COLO668 (cell line): ENCODE measurements around the gene YDJC.
"Not testable (repeated sequence)": the region's sequence is repeated elsewhere in the genome, so short reads cannot be mapped to it uniquely, and the experiment has no call there.

Experiments used
- DNase-seq: peaks from one replicate; lab custom pipeline; 2025; ENCODE audit not compliant: unreplicated experiment; lab: John Stamatoyannopoulos, UW

YDJC gene

DNA sequence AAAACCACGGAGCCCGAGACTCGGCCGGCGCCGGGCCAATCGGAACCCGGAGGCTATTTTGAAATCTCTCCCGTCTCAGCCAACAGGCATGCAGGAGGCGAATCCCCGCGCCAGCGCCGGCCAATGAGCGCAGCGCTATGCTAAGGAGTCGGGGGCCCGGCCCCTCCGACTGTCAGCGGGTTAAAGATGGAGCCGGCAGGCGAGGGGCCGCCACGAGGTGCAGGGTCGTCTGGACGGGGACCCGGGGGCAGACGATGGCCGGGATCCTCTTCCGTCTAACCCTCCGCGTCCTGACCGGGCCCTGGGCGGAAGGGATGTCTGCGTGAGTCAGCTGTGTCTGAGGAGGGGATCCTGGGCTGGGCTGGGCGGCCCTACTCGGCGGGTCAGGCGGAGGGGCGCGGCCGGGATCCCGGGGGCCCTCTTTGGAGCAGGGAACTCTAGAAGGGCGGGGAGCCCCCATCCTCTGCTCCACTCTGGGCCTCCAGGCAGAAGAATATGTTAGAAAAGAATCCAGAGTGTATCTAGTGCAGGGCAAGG, 22.3 kb upstream of the YDJC start:
- DNase-seq: peak; percentile 92

DNA sequence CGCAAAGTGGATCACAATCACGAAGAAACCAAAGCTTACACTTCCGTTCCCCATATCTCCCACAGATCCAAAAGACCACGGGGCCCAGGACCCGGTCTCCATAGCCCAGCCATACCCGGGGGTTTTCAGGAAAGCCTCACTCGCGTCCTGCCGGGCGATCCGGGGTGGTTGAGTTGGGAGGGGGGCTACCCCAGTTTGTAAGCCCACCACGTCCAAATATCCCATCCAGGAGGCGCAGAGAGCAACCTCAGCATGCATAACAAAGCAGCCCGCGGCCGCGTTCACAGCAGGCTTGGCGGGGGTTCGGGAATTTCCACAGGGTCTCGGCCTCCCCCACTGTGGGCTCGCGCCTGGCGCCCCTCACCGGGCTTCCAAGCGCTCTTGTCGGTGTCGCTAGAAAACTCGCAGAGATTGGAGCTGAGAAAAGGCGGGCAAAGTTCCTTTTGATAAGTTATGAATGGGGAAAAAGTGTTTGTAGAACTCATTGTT, 21.7 kb upstream of the YDJC start:
- peak; percentile 62 for DNase-seq

DNA sequence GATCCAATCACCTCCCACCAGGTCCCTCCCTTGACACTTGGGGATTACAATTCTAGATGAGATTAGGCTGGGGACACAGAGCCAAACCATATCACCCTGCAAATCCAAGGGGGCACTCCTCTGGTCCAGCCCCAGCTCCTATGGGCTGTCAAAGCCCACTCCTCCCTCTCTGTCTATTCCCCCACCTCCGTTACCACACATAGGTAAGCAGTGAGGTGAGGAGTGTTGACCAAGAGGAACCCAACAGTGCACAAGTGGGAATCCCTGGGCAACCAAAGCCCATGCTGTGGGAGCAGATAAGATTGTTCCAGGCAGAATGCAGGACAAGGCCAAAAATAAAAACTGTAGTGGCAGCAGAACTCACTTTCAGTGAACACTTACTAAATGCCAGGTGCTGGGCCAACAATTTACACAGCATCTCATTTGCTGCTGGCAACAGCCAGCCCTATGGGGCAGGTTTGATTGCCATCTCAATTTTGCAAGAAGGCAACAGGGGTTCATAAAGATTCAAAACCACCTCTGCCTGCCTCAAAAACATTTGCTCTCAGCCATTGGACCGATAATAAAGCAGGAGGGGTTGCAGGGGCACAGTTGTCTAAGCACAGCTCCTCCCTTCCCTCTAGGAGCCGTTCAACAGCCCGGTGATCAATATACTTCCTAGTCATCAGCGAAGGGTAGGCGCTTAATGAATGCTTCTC, 21.1 kb upstream of the YDJC start:
- DNase-seq: peak; percentile 51

DNA sequence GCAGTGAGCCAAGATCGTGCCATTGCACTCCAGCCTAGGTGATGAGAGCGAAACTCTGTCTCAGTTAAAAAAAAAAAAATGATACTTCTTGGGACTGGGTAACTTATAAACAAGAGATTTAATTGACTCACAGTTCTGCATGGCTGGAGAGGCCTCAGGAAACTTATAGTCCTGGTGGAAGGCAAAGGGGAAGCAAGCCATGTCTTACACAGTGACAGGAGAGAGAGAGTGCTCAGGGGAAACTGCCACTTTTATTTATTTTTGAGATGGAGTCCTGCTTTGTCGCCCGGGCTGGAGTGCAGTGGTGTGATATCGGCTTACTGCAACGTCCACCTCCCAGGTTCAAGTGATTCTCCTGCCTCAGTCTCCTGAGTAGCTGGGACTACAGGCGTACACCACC, 20.5 kb upstream of the YDJC start:
- DNase-seq: no peak

DNA sequence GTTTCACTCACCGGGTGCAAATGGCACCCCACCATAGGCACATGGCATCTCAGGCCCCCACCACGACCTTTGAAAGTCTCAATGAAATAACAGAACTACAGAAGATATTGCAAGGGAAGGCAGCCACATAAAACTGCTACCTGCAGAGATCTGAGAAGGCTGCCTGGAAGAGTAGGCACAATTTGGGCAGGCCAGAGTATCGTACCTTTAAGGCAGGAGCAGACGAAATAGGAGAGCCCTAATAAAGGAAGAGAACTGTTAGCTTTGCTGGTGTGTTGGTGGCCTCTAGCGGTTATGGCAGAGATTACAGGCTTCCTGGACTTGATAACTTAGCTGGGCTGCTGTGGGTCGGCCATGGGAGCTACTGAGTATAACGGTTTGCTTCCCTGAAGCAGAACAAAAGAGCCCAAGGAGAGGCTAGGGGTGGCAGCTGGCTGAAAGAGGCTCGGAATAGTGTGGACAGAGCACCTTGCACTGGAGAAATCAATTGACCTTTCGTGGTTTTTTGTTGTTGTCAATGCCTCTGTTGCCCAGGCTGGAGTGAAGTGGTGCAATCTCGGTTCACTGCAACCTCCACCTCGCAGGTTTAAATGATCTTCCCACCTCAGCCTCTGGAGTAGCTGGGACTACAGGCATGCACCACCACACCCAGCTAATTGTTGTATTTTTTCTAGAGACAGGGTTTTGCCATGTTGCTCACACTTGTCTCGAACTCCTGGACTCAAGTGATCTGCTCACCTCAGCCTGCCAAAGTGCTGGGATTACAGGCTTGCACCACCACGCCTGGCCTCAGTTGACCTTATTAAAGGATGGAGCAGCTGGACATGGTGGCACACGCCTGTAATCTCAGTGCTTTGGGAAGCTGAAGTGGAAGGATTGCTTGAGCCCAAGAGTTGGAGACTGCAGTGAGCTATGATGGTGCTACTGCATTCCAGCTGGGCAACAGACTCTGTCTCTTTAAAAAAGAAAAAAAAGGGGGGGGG, 17.1 kb upstream of the YDJC start:
- DNase-seq: peak; percentile 72

DNA sequence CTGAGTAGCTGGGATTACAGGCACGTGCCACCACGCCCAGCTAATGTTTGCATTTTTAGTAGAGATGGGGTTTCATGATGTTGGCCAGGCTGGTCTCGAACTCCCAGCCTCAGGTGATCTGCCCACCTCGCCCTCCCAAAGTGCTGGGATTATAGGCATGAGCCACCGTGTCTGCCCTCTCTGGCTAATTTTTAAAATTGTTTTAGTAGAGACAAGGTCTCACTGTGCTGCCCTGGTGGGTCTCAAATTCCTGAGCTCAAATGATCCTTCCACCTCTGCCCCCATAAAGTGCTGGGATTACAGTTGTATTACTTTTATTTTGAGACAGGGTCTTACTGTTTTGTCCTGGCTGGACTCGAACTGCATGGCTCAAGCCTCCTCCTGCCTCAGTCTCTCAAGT, 15.7 kb upstream of the YDJC start:
- DNase-seq: not testable (repeated sequence)

DNA sequence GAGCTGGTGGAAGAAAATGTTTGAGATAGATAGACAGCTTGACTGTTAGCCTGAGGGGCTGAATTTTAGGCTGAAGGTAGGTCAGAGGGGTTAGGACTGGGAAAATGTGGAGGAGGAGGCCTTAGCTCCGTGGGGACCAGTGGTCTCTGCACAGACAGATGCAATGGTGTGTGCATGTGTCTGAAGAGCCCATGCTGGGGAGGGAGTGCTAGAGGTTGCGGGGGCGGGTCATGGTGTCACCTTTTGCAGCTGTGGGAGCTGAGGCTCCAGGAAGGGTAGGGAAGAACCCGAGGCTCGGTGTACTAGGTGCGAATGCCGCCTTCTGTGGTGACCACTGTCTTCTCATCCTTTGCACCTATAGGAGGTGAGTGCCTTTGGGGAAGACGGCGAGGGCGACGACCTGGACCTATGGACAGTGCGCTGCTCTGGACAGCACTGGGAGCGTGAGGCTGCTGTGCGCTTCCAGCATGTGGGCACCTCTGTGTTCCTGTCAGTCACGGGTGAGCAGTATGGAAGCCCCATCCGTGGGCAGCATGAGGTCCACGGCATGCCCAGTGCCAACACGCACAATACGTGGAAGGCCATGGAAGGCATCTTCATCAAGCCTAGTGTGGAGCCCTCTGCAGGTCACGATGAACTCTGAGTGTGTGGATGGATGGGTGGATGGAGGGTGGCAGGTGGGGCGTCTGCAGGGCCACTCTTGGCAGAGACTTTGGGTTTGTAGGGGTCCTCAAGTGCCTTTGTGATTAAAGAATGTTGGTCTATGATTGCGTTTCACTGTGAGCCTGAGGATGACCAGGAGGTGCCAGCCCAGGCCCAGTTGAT, 13.9 kb upstream of the YDJC start:
- no peak for DNase-seq

DNA sequence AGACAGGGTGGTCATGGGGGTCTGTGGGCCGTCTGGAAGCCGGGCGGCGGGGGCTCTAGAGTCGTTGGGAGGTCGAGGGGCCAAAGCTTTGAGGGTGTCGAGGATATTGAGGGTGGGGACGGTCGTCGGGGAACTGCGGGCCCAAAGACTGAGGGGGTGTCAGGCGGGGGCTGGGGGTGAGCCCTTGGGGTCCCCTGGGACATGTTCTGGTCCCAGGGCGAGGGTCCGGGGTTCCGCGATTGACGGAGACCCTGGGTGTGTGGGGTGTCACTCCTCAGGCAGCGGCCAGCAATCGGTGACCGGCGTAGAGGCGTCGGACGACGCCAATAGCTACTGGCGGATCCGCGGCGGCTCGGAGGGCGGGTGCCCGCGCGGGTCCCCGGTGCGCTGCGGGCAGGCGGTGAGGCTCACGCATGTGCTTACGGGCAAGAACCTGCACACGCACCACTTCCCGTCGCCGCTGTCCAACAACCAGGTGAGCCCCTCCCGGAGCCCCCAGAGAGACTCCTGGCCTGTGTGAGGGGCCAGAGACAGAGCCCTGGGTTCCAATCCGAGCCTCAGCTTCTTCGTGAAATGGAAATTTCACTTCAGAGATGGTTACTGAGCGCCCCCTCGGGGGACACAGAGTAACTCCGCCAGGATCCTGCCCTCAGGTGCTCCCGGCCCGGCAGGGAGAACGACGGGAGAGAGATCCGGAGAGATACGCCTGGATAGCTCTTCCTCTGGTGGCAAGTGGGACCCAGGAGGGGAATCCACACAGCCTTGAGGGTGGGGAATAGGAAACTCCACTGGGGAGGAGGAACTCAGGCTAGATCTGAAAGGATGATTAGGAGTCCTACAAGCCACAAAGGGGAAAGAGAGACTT, 13.0 kb upstream of the YDJC start:
- DNase-seq: peak; percentile 80

DNA sequence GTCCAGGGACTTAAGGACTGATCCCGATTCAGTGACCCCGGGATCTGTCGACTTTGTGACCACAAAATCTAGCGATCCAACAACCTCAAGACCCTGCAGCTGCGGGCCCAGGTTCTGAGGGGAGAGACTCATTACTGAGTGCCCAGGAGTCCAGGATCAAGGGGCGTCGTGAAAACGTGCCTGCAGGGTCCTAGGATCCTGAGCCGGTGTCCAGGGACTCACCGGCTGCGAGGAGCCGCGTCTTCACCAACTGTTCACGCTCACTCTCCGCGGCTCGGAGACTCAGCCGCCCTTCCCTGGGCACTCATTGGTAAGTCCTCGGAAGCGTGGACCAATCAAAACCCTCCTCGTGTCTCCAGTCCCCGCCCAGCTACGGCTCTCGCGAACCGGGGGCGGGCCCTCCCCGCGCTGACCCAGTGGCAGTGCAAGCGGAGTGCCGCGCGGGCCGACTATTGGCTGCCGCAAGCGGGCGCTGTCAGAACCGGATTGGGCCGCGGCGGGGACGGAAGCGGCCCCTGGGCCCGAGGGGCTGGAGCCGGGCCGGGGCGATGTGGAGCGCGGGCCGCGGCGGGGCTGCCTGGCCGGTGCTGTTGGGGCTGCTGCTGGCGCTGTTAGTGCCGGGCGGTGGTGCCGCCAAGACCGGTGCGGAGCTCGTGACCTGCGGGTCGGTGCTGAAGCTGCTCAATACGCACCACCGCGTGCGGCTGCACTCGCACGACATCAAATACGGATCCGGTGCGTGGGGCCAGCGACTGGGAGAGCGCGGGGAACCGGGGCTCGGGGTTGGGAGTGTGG, 12.2 kb upstream of the YDJC start, which contains the start of gene SDF2L1:
TSS of gene SDF2L1 (plus strand) at position 514 of the 795 bp plus-strand sequence. CDS start at position 549, 35 bp downstream.
- peak; percentile 98 for DNase-seq

DNA sequence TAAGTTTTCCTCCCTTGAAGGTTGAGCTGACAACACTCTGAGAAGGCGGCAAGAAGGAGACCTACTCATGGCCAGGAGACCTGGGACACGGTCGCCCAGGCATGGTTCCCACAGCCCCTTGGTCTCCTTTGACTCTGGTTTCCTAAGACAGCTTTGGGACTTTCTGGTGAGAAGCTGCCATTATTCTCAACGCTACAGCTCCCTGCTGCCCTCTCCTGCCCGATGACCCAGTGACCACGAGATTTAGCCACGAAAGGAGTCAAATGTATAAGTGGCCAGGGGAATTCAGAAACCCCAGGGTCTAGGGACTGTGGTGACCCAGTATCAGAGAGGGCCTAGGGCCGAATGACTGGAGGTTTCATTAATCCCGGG, 11.6 kb upstream of the YDJC start:
- peak; percentile 43 for DNase-seq

DNA sequence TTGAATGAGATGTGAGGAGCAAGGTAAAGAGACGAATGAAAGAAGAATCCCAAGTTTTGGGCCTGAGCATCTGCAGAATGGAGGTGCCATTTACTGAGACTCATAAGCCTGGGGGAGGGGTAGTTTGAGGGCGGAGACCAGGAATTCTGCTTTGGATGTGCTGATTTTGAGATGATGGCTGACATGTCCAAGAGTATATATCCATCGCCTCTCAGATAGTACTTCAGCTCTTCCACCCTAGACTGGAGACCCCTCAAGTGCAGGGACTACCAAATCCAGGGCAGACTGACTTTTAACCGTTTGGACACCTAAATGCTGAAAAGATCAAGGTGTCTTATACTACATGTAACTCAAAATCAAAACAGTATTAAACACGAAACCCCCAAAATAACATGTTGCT, 11.0 kb upstream of the YDJC start:
- DNase-seq: no peak

DNA sequence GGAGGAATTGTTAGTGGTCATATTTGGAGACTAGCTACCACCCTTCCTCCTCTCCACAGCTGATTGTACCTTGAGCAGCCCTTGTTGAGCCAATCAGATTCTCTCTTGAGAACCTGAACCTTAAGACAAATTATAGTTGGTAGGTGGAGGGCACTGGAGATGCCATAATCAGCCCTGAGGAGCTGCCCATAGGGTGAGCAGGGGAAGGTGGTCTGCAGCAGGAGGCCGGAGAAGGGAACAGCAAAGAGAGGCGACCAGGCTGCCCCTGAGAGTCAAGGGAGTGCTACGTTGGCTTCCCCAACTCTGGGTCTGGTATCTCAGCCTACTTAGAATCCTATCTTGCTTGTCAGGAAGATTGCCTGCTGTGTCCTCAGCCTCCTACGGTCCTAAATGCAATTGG, 9.5 kb upstream of the YDJC start:
- no peak for DNase-seq

DNA sequence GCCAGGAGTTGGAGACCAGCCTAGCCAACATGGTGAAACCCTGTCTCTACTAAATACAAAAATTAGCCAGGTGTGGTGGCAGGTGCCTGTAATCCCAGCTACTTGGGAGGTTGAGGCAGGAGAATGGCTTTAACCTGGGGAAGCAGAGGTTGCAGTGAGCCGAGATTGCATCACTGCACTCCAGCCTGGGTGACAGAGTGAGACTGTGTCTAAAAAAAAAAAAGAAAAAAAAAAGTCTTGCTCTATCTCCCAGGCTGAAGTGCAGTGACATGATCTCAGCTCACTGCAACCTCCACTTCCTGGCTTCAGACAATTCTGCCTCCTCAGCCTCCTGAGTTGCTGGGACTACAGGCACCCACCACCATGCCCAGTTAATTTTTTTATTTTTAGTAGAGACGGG, 7.6 kb upstream of the YDJC start:
- not testable (repeated sequence) for DNase-seq

DNA sequence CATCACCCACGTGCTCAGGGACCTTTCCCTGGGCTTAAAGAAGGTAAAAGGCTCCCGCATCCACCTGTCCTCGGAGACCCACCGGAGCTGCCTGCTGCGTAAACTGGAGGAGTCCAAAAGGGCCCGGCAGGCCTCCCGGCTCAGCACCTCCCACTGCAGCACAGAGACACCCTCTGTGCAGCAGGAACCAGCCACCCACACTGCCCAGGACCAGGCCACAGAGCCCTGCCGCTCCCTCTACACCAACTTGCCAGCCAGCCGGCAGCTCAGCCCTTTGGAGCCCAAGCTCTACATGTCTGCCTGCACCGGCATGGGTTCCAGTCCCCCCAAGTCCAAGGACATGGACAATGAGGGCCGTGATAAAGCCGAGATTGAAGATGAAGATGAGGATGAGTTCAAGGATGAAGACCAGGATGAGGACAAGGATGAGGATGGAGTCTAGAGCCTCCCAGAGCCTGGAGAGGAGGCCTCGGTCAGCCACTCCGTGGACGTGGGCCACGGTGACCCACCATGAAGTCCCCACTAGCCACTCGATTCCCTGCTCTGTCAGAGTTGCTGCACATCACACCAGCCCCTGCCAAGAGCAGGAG, 6.9 kb upstream of the YDJC start:
- no peak for DNase-seq

DNA sequence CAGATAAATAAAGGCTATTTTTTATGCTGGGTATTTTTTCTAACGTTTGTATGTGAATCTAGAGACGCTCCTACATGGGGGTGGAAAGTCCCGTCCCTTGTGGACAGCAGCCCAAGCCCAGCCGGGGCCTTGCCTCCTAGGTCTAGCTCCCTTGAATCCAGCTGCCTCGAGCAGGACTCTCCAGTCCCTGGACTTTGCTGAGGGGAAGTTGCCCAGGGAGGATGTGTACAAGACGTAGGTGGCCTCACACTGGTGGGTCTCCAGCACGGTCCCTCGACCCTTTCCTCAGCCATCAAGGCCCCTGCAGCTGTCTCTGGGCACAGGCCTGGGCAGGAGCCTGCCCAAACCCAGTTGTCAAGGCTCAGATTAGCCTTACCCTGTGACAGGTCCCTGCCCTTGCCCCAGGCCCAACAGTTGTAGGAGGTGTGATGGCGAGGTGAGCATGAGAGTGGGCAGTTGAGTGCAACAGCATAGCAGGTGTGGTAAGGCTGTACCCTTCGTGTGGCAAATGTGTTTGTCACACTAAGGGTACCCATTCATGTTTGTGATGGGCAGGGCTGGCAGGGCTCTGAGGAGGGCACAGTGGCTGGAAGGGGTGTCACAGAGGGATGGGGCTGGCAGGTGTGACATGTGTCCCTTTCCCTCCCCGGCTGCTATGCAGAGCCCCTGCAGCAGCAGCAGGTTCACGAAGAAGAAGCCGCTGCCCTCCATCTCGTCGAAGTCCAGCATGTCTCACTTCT, 6.1 kb upstream of the YDJC start:
- DNase-seq: no peak

DNA sequence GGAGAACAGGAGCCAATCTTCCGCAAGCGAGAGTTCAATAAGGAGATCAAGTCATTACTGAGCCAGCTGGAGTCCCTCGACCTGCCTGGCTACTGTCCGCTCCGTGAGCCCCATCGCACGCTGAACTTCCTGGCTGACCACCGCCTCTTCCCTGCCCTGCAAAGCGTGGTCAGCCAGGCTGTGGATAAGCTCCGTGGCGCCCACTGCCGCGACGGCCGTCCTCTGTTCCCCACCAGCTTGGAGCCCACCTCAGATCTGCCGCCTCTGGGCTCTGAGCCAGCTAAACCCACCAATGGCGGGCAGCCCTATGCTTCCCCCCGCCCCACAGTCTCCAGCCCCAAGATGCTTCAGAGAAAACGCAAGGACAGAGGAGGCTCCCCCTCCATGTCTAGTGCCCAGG, 5.0 kb upstream of the YDJC start:
- DNase-seq: no peak

DNA sequence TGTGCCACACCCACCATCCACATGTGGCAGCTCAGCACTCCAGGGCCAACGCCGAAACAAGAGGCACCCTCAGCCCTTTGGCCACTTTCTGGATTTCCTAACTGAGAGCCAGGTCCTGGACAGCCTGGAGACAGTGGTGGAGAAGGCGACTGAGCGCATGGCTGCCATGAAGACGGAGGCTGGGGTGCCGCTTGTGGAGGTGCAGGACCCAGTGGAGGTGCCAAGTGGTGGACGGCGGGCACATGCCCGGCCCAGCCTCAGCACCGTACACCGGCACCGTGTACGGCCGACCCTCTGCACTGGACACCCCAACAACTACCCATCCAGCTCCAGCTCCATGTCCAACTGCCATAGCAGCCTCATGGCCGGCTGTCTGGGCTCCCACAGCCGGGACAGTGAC, 4.3 kb upstream of the YDJC start:
- no peak for DNase-seq

DNA sequence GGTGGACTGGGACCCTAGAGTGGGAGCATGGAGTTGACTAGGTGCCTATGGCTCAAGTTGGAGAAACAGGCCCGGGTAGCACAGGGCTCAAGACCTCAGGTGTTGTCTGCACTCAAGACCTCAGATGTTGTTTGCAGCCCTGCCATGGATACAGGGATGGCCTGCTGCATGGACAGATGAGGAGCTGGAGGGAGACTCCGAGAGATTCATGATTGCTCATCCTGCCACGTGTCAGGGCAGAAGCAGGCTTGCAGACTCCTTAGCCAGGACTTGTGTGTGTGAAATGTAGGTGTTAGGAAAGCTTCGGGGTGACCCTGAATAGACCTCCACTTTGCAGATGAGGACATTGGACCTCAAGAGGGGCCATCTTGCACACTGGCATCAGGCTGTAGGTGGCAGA, 3.7 kb upstream of the YDJC start:
- no peak for DNase-seq
